Stromal cell of bone marrow (primary cell): ENCODE data around the gene TMEM154.

Source experiments
- DNase-seq: peaks from one replicate; pipeline ENCODE4 v3.0.0-alpha.2; 2012; ENCODE audit warnings: low read depth

TMEM154 gene

DNA sequence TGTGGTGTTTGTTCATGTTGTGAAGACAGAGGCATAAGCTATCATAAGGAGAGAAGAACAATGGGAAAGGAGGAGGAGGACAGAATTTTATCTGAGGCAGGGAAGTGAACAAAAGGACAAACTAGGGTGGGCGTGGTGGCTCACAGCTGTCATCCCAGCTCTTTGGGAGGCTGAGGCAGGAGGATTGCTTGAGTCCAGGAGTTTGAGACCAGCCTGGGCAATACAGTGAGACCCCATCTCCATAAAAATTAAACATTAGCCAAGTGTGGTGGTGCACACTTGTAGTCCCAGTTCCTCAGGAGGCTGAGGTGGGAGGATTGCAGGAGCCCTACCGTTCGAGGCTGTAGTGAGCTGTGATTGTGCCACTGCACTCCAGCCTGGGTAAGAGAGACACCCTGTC, 49.9 kb downstream of the TMEM154 start:
- no peak for DNase-seq

DNA sequence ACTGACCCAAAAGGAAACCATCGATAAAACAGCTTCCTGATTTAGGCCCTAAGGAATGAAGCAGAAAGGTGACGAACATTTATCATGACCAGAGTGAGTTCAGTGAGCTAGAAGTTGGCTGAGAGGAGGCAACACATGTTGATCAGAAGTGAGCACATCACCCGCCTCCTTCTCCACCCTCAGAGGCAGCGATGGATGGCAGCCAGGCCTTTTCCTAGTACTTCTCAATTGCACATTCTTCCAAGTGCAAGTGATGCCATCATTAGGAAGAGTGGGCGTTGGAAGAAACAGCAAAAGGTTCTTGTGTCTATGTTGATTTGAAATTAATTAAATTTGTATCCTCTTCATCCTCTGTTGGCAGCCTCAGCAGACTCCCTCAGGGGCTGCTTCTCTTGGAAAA, 51.7 kb downstream of the TMEM154 start:
- no peak for DNase-seq

DNA sequence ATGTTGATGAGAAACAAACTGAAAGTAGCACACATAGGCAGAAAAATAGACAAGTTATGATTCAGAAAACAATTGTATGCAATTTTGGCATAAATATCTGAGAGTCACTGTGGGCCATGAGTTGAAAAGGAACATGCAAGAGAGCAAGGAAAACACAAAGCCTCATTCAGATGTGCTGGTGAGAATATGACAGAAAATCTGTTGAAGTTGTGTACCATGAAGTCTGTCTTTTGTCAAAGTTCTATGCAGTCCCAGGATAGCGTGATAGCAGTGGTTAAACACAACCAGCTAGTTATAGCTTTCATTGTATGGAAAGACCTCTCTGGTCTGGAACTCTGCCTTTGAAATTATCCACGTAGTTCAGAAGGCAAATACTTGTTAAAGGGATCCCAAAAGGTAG, 53.0 kb downstream of the TMEM154 start:
- no peak for DNase-seq

DNA sequence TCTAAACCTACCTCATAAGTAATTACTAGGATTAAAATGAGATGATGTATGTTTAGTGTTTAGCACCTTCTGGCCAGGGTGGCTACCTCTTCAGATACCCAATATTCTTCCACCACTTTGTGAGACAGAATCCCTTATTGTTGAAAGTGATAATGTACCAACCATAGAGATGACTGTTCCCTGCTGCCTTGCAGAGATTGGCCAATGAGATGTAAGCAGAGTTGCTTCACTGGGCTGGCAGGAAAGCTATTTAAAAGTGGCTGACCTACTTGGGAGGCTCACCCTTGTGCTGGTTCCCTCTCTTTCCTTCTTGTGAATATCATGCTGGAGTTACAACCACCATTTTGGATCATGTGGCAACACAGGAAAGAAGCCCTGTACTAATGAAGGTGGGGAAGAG, 58.9 kb downstream of the TMEM154 start:
- DNase-seq = no peak

DNA sequence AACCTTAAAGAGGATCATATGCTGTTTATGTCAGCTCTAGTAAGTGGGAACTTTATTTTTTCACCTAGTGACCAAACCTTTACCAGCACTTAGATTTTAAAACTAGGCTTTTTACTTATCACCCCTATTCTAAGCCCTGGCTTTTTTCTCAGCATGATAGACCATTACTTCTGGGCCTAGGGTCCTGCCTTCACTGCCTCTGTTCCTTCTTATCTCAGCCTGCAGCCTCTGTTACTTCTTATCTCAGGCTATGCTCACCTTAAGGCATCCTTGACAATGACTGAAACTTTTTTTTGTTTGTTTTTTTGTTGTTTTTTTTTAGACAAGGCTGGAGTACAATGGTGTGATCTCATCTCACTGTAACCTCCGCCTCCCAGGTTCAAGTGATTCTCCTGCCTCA, 59.6 kb downstream of the TMEM154 start:
- DNase-seq = no peak

DNA sequence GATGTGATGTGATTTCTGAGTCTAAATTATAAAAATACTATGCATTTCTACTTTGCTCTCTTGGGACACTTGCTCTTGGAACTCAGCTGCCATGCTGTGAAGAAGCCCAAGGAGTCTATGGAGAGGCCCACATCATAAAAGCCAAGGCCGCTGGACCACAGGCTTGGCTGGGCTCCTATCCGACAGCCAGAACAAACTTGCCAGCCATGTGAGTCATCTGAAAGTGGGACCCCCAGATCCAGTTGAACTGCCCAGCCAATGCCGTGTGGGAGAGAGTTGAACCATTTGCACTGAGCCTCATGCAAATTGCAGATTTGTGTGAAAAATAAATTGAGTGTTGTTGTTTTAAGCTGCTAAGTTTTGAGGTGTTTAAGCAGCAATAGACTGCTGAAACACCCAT, 60.2 kb downstream of the TMEM154 start:
- DNase-seq = no peak

DNA sequence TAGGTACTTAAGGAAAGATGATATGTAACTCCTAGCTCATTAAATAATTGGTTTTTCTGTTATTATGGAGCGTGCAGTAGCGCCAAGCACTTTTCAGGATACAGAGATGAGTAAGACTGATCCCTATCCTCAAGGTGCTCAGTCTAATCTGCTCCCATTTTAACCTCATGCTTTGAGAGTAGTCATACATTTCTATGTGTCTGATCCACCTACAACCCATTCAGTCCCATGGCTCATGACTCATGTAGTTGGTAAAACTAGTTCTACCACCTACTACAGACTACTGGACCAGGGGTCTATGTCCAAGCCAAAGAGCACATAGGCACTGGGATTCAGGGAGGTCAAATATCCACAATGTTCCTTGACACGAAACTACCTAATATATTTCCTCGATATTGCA, 60.8 kb downstream of the TMEM154 start:
- DNase-seq = no peak

DNA sequence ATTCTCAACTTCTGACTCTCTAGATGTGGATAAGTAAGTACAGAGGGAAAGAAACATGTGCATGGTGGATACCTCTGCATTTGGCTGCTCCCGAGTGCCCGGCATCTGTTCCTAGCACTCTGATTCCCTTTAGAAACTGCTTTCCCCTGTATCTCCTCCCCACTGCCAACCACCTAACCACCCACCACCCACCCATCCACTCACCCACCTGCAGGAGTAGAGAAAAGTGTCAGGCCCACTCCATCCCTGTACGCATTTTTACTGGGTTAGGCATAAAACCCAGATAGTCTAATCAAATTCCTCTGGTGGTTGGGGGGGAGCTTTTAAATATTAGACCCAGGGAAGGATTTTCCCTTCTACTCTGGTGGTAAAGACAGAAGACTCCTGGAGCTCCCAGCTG, 63.0 kb downstream of the TMEM154 start:
- no peak for DNase-seq

DNA sequence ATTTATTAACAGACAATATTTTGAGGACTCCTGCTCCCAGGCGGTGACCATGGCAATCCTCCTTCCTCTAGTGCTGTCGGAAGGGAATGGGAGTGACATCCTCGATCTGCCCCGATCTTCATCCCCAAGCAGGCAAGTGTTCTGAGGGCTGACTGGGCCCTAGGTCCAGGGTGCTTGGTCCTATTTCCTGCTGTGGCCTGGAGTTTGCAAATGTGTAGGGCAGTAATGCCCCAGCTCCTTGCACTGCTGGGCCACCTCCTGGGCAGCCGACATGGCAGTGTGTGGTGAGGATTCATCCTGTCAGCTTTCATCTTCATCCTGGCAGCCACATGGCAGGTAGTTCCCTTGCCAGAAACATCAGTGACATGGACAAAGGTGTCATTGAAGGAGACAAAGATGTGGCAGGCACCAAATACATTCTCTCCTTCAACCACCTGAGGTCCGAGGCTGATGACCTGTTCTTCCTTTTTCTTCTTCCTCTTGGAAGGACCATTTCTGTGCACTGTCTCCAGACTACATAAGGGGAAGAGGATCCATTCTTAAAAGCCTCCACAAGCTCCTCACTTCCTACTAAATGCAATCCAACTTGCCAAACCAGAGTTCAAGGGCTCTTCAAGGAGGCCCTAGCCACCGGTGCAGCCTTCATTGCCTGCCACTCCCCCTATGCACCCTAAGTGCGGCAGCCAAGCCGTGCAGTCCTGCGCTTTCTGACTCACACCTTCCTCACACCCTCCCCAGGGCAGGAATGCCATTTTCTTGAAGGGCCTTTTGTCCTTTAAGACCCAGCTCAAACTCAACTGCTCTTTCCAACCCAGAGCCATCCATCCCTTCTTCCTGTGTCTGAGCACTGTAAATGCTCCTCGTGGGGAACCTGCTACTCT, 65.7 kb downstream of the TMEM154 start:
- DNase-seq = no peak

DNA sequence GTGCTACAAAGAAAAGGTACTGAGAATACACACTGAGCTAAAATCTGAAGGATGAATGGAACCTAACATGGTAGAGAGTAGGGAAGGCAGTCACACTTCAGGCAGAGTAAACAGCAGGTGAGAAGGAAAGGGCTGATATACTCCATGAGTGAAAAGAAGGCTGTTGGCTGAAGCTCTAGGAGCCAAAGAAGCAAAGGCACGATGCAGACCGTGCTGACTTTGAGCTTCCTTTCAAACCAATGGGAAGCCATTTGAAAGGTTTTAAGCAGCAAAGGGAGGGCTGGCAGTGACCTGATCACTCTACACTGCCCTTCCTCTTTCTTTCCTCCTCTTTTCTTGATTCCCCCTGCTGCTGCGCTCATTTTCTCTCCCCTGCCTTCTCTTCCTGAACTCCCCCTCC, 66.4 kb downstream of the TMEM154 start:
- DNase-seq = no peak

DNA sequence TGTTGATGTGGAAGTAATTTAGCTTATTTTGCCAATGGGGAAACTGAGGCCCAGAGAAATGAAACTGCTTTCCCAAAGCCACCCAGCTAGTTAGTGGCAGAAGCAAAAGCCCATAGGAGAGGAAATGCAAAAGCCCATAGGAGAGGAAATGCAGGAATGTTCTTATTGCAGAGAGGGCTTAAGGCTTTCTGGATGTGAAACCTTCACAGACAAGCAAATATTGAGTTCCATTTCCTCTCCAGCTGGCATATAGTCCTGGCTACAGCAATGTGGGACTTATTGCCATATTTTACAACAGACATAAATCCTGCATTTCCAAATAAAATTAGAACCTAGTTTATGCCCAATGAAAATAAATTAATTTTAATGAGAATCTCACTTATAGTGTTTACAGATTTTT, 69.7 kb downstream of the TMEM154 start:
- no peak for DNase-seq

DNA sequence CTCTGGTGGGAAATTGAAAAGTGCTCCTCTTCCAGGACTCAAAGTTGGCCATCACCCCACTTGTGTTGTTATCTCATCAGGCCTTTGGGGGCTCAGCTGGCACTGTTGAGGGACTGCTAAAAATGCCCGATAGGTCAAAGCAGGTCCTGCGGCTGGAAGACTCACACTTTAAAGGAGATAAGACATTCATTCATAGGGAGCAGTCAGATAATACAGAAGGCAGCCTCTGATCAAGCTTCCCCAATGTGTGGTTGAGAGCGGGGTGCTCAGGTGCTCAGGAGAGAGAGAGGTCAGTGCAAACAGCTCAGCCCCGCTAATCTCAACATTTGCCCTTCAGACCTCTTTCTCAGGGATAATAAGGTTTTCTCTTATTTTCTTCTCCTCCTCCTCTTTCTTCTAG, 70.3 kb downstream of the TMEM154 start:
- DNase-seq = no peak

DNA sequence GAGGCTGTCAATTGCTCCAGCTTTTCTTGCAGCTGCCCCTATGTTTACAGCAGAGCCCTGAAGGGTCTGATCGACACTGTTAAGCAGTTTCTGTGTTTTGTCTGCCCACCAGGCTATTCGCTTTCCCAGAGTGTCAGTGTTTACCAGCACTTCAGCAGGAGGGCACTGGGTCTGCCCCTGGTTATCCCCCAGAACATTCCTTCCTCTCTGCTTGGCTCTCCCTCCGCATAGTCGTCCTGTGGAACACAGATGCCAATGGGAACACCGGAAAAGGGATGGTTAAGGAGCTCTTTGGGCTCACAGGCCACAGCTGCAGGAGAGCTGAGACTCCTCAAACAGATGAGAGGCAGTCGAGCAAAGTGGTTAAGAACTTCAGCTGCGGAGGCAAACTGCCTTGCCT, 72.6 kb downstream of the TMEM154 start:
- no peak for DNase-seq

DNA sequence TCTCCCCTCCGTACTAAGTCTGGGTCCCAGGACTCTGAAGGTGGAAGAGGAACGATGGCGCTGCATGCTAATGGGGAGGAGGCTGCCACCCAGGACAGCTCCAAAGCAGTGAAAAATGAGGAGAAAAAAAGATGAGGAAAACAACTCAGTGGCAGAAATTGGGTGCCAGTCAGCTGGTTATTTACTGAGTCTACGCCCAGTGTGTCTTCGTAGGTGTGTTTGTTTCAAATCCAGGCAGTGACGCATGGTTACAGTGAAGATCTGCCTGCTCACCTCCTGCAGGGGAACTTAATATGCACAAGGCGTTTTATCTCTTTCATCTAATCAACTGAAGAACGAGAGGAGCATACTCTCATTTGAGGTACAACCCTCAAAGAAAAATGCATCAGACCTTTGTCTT, 73.0 kb downstream of the TMEM154 start:
- DNase-seq = no peak

DNA sequence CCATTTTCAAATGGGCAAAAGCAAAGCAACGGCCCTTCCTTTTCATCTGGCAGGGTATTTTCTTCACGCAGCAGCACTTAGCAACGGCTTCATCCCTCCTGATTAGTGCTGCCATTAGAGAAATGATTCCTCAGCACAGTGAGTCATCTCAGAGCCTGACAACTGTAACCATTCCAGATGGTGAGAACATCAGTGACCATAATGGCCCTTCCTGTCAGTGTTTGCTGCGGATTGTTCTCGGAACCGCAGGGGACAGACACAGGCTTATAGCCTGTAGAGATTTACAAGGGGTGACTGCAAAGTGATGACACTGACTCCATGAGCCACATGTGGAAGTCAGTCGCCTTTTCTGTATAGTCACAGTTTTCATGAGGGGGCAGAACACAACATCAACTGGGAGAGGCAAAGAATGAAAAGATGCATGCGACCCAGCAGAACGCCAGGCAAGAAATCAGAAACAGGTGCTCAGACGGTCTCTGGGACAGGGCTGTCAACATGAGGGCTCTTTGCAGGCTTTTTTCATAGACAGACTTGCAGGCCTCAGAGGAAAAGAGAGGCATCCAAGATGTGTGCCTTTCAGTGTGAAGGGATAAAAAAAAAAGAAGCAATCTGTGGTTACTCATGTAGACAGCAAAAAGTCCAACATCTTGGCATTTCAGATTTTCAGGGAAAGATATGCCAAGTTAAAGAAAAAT, 74.0 kb downstream of the TMEM154 start:
- DNase-seq = peak; percentile 57

DNA sequence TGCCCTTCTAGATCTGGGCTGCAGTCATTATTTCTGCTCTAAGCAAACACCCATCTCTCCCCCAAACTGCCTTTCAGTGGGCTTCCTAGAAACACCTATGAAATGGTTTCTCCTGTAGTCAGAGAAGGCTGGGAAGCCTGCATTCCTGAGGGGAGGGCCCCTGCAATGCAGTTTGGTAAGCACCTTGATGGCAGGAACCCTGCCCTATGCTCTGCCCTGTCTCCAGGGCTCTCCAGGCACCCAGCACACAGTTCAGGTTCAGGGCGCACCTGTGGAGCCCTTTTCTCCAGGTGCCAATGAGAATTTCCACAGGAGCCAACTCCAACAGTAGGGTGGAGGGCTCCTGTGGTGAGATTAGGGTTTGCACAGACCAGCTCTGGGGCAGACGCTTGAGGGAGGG, 74.8 kb downstream of the TMEM154 start:
- DNase-seq = no peak

DNA sequence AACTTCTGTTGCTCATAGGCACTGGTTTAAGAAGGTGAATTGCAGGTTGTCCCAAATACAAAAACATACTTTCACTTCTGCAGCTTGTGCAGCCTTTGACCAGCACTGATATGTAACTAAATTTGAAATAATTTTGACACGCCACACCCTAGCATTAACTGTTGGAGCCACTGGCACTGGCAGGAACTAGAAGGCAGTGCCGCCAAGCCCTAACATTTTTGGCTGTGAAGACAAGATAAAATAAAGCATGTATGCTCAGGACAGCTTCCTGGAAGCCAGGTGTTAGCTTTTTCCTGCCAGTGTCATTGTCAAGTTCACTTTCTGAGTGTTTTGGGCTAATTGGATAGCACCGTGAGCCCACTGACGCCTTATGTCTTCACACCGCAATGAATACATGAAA, 78.6 kb downstream of the TMEM154 start:
- DNase-seq = no peak

DNA sequence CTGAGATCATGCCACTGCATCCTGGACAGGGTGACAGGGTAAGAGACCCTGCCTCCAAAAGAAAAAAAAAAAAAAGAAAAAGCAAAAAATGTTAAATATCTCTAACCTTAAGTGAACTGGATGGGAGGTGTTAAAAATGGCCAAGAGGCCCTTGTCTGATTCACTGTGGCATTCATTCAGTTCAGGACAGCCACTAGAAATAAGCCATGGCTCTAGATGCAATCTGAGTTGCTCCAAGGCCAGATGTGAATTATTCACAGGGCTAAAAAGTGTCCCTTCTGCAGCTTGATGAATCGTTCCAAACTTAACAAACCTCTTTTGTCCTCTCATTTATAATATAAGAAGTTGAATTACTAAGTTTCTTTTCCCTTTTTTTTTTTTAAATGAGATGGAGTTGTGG, 80.2 kb downstream of the TMEM154 start:
- no peak for DNase-seq

DNA sequence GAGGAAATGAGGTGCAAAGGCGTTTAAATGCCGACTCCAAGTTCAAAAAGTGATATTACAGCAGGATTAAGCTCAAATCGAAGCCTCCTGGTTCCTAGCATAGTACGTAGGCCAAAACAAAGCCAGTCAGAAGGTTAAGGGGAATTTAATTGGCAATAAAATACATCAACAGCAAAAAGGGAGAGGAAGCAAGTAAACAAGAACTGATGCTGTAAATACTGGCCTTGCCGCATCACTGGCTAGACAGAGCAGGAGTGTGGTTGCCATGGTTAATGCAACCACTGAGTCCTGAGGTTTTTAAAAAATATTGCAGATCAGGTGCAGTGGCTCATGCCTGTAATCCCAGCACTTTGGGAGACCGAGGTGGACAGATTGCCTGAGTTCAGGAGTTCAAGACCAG, 80.7 kb downstream of the TMEM154 start:
- no peak for DNase-seq

DNA sequence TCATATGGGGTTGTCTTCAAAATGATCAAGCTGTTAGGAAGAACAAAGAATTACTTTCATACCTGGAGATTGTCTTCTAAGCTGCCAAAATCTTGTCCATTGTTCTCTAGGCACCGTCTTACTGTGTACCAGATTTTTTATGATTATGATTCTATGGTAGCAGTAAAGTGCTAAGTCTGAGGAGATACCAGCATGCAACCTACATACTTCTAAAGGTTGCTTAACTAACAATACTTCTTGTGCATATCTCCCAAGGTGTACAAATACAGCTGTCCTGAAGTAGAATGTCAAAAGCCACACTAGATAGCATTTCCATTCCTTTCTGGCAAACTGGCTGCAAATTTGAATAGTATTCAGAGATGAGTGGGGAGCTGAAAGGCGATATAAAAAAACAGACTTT, 81.3 kb downstream of the TMEM154 start:
- DNase-seq = no peak

DNA sequence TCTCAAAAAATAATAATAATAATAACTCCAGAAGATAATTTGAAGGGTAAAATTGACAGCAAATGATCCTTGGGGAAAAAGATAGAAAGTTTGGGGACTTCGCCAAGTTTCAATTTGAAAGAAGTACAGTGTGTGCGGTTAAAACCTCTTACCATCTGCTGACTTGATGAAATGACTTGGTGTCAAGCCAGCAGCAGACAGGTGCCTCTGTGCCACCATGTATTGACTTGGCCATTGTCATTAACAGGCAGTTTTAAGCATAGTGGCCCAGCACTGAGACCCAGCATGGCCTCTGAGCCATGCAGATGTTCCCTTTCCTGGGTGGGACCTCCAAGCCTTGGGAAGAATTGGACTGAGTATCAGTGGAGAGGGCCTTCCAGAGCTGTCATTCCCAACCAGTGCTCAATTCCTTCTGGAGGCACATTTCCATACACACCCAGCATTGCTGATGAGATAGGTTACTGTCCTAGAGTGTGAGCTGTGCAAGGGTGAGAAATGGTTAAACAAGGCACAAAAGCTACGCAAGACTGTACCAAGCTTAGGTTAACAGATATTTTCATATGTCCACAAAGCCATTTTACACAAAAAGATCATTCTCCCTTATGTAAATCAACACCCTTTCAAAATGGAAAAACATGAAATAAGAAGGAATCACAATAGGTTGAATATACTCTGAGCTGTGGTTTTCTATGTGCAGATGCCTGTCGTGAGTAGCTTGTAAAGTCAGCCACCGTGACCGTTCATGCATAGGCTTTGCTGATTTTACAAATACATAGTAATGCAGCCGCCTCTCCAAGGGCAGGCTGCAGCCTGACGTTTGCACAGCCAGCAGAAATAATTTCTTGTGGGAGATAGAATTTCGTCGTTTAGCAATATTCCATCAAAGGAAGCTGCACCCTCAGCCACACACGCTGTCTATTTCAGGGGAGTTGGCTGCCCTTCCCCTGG, 84.5 kb downstream of the TMEM154 start:
- no peak for DNase-seq

DNA sequence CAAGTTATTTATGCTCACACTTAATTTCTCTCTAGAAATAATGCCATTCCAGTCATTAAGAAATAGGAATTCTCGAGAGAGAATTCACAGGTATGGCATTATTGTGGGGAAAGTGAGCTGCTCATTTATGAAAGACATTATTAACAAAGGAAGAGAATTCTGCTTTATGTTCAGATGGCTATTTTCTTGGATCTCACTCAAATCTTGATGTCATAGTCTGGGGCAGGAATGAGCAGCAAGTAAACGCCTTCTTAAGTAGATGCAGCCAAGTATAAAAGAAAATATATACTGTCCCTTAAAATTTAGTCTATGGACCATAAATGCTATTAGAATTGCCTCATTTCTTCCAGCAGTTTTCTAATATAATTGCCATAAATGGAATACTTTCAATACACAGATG, 85.7 kb downstream of the TMEM154 start:
- DNase-seq = no peak

DNA sequence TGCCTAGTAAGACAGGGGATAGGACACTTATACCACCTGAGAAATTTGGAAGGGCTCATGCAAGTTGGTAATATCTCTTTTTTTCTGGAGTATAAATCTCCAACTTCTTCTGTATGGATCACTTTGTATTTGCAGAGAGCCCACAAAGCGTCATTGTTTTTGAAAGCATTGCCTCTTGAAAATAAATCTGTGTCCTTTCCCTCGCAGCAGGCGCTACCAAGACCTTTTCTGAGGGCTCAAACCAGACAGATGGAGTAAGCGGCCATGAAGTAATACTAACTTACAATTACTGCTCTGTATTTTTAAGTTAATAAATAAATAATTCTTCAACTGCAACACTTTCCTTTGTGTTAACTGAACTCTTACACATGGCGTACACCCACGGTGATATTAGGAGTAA, 87.9 kb downstream of the TMEM154 start:
- no peak for DNase-seq
